HG03280 (cell line): Measurements from ENCODE around the gene TNFRSF17.

ENCODE experiments used
- ATAC-seq: cut with Tn5 transposase; IDR thresholded peaks from one replicate; pipeline ENCODE4 v1.9.1; 2021; ENCODE audit warnings: mild to moderate bottlenecking, moderate library complexity; ENCODE audit not compliant: unreplicated experiment

TNFRSF17 gene

DNA sequence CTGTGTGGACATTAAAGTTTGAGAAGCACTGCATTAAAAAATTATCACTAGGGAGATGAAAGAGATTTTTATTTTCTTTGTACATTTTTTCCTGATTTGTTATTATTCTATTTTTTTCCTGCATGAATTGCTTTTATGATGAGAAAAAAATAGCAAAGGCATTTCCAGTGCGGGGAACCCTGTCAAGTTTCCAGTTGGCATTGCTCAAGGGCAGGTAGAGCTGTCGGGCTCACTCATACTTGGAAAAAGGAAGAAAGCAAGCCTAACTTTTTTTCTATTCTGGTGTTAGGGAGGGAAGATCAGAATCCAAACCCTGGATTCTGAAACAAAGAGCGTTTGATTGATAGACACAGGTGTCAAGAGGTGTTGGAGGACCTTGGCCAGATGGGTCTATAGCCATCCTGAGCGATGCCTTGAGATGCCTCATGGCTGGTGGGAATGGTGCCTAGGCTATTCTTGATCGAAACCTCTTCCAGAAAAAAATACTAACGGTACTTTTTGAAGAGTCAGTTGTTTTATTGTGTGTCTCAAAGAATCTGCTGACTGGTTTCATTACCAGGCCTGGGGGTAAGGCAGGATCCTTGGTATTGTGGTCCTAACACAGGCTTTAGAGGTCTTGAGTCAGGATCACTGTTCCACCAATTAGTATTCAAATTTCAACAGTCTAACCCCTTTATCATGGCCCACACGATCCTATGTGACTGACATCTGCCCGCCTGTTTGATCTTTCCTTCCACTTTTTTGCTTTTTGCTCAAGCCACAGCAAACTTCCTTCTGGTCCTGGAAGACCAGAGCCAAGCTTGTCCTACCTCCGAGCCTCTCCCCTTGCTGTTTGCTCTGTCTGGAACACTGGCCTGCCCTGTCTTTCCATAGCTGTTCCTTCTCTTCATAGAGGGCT, 31.7 kb downstream of the TNFRSF17 start:
- no peak for ATAC-seq

DNA sequence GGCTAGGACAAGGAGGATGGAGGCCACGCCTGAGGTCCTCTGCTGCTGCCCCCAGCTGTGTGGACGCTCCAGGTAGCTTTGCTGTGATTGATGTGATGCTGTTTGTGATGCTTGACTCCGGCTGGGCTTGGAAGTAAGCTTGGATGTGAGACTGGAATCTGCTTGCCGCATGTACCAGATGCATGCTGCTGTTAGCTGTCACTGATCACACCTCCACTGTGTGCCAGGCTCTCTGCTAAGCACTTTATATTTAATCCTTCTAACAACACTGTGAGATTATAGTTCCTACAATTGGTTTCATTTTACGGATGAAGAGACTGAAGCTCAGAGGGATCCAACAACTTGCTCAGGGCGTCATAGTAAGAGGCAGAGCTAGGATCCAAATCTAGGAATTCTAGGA, 35.0 kb downstream of the TNFRSF17 start:
- no peak for ATAC-seq

DNA sequence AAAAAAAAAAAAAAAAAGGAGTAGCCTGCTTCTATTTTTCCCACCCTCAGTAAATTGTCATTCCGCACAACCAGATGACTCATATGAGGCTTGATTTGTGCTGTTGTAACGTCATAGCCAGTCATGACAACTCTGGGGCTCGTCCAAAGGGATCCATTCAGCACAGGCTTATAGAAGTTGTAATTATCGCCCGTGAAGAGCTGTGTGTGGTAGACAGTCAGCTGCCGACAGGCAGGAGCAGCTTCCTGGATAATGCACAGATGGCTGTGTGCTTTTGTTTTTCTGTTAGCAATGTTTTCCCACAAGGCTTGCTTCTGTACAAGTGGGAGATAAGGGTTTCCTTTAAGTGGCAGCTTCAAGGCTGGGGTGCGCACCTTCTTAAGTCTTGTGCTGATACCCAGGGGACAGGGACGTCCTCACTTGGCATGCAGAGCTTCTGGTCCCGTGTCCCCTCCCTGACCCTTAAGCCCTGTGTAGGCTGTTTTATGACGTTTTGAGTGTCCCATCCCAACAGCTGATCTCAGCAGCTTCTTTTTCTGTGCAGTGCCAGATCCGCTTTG, 37.5 kb downstream of the TNFRSF17 start:
- ATAC-seq = no peak

DNA sequence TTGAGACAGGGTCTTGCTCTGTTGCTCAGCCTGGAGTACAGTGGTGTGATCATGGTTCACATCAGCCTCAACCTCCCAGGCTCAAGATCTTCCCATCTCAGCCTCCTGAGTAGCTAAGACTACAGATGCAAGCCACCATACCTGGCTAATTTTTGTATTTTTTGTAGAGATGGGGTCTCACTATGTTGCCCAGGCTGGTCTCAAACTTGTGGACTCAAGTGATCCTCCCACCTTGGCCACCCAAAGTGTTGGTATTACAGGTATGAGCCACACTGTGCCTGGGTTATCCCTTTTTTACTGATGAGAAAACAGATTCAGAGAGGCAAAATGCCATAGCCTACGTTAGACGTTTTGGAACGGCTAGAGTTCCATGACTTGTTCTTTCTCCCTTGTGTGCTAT, 41.6 kb downstream of the TNFRSF17 start:
- ATAC-seq = no peak

DNA sequence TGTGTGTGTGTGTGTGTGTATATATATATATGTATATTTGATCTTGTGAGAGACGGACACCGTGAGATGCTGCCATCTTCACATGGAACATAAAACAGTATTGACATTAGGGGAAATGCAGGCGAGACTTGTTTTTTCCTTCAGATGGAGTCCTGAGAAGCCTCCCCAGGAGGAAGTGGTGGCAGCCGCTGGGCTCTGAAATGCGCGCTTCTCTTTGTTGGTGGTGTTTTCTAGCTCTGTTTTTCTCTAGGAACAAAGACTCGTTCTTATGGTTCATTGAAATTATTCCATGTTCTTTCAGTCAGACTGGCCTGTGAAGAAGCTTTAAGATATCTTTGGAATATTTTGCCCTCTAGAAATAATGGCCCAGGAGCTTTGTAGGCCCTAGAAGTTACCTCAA, 44.5 kb downstream of the TNFRSF17 start:
- ATAC-seq = no peak

DNA sequence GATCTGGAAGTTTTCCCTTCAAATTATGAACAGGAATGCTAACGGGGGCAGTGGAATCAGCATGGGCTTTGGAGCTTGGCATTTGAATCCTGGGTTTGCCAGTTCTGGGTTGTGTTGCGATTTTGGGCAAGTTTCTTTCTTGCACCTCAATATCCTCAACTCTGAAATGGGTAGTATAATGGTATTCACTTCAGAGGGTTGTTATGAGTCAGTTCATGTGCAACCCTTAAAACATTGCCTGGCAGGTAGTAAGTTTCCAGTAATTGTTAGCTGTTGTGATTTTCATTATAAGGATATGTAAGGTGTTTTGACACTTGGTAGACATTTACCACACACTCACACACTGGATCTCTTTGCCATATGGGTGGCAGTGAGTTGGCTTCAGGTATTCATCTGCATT, 44.9 kb downstream of the TNFRSF17 start:
- no peak for ATAC-seq

DNA sequence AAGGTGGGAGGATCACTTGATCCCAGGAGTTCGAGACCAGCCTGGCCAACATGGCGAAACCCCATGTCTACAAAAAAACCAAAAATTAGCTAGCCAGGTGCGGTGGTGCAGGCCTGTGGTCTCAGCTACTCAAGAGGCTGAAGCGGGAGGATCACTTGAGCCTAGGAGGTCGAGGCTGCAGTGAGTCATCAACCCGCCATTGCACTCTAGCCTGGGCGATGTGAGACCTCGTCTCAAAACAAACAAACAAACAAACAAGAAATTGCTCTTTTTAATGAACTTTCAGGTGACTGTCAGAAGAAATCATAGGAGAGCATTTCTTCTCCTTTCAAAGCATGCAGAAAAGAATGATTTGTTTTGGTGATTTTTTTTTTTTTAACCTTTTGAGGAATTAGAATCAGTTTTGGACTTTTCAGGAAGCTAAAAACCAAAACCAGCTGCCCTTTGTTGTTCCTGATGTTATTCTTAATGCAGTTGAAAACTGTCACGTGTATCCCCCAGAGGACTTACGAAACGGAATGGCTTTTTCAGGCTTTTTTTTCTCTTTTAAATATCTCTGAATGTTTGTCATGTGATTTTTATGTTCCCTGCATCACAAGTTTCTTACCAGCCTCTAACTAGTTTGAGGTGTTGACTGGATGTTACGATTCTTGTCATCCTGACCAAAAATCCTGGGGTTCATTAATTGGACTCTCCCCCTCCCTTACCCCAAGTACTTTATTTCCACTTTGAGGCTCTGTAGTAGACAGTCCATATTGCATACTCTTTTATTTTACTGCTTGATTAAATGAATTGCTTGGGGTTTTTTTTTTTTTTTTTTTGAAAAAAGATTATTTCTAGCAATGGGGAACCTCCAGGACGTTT, 45.6 kb downstream of the TNFRSF17 start:
- ATAC-seq = no peak

DNA sequence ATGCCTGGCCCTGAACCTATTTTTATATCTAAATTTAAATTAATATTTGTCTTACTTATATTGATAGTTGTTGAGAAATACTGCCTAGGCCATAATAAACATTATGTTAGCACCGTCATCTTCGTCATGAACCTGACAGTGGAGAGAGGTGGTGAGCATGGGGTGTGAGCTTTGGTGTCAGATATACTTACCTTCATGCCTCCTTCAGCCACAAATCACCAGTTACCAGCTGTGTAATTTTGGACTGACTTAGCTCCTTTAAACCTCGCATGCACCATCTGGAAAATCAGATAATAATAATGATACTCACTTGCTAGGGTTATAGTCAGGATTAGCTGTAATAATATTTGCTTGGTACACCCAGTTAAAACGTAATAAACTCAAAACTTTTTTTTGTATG, 46.6 kb downstream of the TNFRSF17 start:
- no peak for ATAC-seq

DNA sequence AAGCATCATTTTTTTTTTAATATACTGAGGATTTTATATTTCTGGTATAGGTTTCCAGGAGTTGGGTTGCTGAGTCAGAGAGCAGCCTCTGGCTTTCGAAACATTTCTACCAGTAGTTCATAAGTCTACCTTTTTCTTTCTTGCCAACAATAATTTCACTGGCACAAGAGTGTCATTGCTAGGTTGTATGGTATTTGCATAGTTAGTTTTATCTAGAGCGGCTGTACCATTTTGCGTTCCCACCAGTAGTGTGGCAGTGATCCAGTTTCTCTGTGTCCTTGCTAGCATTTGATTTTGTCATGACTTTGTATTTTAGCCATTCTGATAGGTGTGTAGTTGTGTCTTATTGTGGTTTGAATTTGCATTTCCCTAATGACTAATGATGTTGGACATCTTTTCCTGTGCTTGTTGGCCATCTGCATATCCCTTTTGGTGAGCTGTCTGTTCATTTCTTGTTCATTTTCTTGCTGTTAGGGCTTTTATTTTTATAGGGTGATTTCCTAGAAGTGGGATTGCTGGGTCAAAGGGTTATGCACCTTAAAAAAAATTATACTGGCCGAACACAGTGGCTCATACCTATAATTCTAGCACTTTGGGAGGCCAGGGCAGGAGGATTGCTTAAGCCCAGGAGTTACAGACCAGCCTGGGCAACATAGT, 51.4 kb downstream of the TNFRSF17 start:
- no peak for ATAC-seq

DNA sequence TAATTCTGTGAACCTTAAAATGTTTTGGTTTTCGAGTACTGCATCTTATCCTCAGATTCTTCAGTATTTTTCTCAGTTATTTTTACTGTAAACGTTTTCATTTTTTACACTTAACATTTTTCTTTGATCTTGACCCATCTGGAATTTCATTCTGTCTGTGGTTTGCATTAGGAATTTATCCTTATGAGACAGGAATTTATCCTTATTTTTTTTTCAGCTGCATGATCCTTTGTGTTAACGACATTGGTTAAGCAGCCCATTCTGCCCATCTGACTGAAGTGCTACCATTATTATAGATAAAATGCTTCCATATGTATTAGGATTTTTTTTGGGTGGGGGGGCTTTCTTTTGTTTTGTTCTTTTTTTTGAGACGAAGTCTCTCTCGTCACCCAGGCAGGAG, 52.5 kb downstream of the TNFRSF17 start:
- no peak for ATAC-seq
